Measurements from ENCODE around the gene KDM4C.
"Not testable (repeated sequence)": the region's sequence is repeated elsewhere in the genome, so short reads cannot be mapped to it uniquely, and the experiment has no call there.

KDM4C gene

GRCh38 chr9:7178729-7179128 lies 421.0 kb downstream of the KDM4C start:
- no peak for DNase-seq

DNA sequence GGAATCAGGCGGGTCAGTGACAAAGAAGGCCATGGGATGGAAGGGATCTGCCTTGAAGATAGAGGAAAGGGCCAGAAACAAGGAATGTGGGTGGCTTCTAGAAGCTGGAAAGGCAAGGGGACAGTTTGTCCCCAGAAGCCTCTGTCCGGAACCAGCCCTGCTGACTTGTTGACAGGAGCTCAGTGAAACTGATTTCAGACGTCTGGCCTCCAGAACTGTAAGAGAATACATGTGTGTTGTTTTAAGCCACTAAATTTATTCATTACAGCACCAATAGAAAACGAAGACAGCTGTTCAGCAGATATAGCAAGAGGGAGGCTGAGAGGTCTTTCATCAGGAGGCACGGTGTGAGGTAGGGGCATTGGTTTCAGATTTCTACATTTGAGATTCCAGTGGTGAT lies 422.5 kb downstream of the KDM4C start:
- DNase-seq = no peak

- not testable (repeated sequence) for DNase-seq
Observed at GRCh38 chr9:7183139-7183538, 425.4 kb downstream of the KDM4C start.

- DNase-seq = no peak
Observed at GRCh38 chr9:7185612-7186011, 427.8 kb downstream of the KDM4C start.

DNA sequence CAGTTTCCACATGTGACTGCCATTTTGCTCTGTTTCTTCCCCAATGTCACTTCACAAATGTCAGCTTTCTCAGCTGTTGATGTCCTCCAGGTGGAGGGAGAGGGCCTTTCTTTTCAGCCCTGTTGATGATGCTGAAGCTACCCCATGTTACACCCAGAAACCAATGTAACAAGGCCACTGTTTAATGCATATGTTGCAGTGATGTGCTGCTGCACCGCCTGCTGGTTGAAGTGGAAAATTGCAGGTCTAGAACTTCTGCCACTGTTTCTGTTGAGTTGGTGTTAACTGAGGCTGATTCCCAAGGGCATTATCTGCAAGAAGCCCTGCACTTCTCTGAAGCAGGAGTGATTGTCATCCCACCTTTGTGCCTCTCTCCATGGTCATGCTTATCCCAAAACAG lies 428.4 kb downstream of the KDM4C start:
- DNase-seq = peak; percentile 20

GRCh38 chr9:7192266-7192665 lies 434.5 kb downstream of the KDM4C start:
- DNase-seq = no peak

- DNase-seq = no peak
Observed at GRCh38 chr9:7195526-7195925, 437.8 kb downstream of the KDM4C start.

GRCh38 chr9:7196467-7196866 lies 438.7 kb downstream of the KDM4C start:
- no peak for DNase-seq

DNA sequence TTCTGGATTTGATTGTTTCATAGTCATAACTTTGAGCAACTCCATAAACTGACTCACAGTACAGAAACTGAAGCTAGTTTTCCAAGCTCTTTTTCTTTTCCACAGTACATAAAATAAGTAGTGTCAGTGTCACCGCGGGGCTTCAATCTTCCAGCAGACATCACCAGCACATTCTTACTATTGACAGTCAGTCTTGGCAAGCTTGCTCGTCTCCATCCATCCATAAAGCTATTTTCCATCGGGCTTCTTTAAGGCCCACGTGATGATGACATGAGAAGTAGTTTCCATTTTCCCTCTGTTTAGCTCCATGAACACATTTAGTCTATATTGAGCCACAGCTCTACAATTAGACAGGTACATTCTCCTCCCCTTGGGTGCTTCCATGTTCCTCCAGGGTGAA lies 443.4 kb downstream of the KDM4C start:
- no peak for DNase-seq

- no peak for DNase-seq
Observed at GRCh38 chr9:7205806-7206205, 448.0 kb downstream of the KDM4C start.

DNA sequence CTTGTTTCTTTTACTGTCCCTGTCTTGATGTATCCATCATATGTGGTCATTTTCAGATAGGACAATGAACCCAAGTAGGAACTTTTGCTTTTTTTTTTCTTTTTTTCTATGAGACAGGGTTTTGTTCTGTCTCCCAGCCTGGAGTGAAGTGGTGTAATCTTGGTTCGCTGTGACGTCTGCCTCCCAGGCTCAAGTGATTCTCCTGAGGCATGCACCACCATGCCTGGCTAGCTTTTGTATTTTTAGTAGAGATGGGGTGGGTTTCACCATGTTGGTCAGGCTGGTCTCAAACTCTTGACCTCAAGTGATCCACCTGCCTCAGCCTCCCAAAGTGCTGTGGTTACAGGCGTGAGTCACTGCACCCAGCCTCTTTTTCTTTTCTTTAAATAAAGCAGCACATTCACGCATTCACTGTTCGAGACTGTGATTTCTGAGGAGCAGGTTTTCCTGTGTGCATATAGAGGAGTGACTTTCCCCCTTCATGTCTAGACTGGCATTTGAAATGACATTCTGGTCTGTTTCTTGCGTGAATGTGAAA lies 448.5 kb downstream of the KDM4C start:
- no peak for DNase-seq

DNA sequence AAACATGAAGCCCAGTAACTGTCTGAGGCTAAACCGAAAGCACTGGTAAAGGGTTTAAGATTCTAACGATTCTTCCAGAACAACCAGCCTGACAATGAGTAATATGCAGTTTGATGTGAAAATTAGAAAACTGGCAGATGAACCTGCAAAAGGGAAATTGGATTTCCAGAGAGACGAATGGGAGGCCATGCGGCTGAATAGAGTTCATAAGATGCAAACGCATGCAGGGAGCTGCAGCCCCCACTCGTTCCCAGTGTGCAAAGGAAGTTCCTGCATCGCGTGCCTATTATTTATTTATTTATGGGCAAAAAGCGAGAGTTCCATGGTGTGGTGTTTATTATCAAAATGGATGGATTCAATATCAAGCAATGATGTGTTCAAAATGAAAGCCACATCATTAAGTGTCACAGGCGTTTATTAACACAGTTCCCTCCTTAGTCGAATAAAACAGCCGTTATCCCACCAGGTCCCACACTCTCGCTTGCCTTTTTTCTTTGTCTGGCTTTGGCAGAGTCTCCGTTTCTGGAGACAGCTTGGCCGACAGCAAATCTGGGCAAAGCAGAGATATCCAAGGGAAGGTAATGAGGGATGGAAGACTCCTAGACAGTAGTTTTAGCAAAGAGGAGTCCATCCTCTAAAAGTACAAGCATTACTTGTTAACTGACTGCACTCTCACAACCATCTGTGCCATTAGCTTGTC lies 451.4 kb downstream of the KDM4C start:
- no peak for DNase-seq

DNA sequence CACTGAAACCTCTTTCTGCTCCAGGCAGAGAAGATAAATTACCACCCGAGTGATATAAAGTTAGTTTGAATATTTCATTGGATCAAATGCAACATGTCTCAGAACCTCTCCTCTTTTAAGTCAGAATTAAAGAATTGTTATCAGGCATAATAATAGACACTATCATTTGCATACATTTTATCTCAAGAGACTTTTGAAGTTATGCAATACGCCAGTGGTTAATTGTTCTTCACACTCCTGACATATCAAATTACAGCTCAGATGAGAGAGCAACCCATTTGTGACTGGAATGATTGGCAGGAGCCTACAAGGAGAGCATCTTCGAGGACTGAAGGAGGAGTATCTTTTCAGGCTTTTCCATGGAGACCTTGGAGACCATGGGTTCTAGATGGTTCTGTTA lies 452.2 kb downstream of the KDM4C start:
- no peak for DNase-seq

DNA sequence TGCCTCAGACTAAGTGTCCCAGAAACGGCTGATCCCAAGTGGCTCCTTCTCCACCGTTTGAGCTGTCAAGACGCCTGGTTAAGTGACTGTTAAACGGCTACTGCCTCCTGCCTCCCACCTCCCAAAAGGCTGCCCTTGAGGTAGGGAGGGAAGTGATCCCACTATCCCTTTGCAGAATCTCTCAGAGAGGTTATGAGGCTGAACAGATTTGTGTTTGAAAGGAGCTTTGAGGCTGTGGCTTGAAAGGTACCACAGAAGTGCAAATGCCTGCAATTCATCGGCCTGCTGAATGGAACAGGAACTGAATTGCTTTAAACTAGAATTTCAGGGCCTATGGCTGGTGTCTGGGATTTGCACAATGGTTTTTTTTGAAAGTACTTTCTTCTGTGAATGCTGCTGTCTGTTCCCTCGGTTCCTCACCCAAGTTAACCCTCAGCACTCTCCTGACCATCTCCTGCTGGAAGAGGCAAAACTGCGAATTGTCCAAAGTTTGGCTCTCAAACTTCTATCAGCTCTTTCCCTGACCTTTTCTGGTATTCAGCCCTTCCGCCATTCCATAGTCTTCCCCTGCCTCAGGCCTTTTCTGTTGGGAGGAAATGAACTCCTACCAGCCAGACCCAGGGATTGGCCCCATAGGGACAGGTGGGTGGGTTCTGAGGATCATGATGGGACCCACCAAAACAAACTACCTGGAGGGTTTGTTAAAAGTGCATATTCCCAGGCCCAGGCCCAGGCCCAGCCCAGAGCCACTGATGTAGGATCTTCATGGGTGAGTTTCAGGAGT lies 453.3 kb downstream of the KDM4C start:
- DNase-seq = no peak

- DNase-seq = no peak
Observed at GRCh38 chr9:7211657-7212056, 453.9 kb downstream of the KDM4C start.

DNA sequence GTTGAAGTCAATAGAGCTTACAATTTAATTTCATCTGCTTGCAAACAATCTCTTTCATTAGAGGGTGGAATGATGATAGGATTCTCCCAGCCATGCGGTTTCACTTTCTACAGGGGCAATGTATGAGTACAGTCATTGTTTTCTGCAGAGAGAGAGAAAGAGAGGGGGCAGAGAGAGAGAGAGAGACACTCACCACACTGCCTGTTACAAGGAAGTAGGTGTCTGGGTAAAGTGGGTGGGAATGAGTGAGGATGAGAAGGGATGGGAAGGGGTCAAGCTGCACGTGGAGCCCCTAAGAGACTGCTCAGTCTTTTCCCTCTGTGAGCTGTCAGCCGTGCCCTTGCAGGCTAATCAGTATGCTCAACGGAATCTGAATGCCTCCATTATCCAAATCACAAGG lies 454.3 kb downstream of the KDM4C start:
- DNase-seq = no peak

DNA sequence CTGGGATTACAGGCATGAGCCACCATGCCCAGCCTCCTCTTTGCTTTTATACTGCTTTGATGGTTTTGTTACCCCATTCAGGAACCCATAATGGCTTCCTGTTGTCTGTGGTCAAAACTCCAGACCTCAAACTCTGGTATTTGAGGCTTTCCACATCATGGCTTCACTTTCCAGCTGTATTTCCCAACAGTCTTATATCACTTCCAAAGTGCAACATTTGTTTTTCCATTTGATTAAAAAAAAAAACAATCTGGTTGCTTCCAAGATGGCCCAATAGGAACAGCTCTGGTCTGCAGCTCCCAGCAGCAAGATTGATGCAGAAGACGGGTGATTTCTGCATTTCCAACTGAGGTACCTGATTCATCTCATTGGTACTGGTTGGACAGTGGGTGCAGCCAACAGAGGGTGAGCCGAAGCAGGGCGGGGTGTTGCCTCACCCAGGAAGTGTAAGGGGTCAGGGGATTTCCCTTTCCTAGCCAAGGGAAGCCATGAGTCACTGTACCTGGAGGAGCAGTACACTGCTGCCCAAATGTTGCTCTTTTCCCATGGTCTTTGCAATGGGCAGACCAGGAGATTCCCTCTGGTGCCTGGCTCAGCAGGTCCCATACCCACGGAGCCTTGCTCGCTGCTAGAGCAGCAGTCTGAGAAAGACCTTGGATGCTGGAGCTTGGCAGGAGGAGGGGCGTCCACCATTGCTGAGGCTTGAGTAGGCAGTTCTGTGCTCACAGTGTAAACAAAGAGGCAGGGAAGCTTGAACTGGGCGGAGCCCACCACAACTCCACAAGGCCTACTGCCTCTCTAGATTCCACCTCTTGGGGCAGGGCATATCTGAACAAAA lies 458.4 kb downstream of the KDM4C start:
- peak; percentile 65 for DNase-seq

GRCh38 chr9:7223981-7224380 lies 466.2 kb downstream of the KDM4C start:
- DNase-seq = no peak
